GM19395 (cell line): Measurements from ENCODE around the gene GDNF.
"Not testable (repeated sequence)": the region's sequence is repeated elsewhere in the genome, so short reads cannot be mapped to it uniquely, and the experiment has no call there.

Source experiments
- ATAC-seq: cut with Tn5 transposase; IDR thresholded peaks from one replicate; pipeline ENCODE4 v1.9.1; 2021; ENCODE audit warnings: mild to moderate bottlenecking, moderate library complexity; ENCODE audit not compliant: unreplicated experiment

Gene GDNF

DNA sequence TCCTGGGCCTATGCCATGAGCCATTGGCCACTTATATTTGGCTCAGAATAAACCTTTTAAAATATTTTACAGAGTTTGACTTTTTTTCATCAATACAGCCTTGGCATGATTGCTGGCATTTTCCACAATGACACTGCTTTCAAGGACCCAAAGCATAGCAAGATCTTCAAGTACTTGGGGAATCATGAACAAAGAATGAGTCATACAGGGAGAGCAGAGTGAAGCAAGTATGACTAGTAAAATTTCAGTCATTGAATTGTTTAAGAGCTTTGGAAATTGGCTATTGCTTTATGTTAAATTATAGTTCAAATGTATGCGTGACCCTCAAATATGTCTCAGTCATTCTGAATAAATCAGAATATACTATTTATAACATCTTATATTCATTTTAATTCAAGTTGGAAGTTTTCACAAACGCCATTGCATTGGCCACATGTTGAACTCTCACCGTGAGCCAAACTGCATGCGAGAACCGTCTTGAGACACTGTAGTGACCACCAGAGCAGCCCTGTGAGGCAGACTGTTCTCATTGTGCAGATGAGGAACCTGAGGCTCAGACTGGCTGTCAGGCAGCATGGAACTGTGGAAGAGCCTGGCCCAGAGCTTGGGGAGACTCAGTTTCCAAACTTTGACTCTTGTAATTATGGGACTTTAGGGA lies 52.9 kb downstream of the GDNF start:
- ATAC-seq: no peak

DNA sequence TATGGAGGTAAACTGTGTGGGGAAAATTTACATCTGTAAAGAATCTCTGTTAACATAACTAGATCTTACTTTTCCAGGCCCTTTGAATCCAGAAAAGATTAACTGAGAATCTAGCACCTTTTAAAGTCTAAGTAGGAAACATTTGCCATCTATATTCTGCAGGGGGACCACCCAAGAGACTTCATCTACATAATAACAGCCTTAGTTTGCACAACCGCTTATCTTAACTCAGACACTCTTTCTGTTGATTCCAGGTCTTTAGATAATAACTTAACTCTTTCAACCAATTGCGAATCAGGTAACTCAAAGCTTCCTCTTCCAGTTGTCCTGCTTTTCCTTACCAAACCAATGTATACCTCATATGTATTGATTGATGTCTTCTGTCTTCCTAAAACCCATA lies 53.4 kb downstream of the GDNF start:
- no peak for ATAC-seq

DNA sequence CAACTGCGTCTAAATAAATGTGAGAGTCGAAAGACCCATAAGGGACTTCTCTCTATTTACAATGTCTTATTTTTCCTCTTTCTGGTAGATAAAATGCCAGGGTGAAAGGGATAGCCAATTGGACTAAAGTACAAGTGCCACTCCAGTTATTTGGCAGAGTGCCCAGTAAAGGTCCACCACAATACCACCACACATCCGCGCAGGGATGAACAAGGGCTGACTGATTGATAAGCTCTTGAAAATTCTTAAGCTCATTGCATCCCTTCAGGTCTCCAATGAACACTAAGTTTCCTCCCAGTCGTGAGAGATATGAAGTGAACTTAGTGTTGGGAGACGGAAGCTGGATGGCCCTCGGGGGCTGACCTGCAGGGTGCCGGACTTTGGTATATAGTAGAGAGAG lies 58.4 kb downstream of the GDNF start:
- ATAC-seq: not testable (repeated sequence)

DNA sequence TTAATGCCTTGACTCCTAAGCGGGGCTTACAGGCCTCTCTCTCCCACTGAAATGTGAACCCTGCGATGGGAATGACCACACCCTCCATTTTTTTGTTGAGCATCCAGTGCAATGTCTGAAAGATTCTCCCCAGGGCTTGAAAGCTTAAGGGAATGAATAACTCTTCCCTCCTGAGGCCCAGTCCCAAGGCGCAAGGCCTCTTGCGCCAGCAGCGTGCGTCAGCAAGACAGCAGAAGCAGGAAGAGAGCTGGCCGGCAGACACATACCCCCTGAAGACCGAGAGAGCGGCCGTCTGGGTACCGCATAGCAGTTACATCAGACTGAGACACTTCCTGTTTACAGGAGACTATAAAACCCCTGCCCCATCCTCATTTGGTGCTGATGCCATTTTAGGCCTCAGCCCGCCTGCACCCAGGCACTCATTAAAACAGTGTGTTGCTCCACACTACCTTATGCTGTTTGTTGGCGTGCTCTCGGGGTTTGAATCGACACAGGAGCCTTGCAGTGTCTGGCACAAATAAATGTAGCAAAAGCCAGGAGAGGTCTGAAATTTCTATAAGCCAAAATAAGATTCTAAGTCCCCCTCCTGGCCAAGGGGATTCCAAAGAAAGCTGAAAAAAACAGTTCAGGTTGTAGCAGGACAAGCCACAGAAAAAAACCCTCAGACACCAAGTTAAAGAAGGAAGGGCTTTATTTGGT lies 62.3 kb downstream of the GDNF start:
- no peak for ATAC-seq

DNA sequence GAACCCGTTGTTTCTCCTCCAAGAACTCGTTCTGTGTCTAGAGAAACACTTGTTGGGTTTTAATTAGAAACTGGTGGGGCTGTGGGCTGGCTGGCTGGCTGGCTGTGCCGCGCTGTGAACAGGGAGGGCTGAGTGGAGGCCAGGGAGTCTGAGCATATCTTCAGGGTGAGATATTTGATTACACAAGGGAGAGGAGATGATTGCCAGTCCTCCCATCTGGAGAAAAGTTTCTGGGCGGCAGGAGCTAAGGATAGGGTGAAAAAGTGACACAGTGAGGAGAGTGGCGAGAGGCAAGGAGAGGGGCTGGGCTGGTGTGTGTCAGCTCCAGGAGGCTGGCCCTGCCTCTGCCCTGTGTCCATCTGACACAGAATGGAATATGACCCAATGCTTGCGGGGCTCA lies 63.0 kb downstream of the GDNF start:
- no peak for ATAC-seq

DNA sequence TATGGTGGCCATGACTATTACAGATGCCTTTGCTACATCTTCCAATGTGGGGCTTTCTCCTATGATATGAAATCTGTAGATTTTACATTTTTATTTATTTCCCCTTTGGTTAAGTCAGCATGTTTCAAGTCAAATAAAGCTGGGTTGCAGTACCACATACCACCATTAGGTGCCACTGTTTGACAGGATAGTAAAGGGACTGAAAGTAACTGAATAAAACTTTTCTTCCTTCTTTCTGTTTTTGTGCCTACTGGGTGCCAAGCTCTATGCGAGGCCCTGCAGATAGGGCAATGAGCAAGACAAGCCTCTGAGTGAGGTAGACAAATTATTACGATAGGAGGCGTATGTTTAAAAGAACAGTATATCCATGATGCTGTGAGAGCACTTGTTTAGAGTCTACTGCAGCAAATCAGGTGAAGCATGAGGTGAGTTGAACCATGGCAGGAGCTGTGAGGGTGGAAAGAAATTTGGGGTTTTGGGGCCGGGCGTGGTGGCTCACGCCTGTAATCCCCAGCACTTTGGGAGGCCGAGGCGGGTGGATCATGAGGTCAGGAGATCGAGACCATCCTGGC lies 64.8 kb downstream of the GDNF start:
- no peak for ATAC-seq

DNA sequence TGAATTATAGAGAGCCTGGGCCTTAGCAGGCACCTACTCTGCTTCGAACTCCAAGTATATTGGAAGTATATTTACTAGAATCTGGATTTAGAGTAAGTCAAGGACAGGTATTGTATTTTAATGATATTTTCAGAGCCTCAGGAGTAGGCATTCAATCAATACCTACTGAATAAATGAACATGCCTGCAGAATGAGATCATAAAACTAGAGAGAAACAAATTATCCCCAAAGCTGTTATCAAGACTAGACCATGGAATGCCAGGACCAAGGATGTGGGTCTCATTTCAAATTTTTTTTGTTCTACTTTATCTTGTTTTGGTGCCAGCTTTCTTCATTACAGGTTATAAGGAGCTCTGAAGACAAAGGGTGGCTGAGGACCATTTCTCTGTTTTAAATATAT lies 66.0 kb downstream of the GDNF start:
- ATAC-seq: no peak

DNA sequence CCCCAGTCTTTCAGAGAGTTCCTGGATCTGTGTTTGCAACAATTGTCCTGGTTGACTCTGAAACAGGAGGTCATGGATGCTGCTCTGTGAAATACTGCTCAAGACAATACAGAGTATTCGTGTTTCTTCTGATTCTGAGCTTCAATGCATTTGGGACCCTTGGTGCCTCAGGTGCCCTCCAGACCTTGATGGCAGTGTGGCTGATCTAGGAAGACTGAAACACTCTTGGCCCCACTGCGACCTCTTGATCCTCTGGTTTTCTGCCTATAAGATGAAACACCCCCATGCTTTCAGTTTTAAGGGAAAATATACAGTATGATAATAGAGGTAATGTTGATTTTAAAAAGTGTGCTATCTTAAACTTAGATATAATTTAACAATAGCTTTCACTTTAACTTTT lies 67.6 kb downstream of the GDNF start:
- ATAC-seq: no peak

DNA sequence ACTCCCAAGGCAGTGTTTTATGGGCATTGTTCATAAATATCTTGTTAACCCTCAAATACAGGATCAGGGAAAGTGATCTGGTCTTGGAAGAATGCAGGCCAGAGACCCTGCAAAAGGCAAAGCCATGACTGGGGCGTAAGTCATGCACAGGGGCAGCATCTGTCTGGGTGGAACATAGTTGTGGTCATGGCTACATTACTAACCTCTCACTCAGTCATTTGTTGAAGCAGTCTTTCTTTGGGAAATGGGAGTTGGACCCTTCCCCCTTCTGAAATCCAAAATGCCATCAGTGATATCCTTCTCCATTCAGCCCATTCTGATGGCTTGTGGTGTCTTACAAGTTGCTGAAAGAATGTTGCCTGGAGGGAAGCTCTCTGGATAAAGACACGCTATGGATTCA lies 68.1 kb downstream of the GDNF start:
- no peak for ATAC-seq

DNA sequence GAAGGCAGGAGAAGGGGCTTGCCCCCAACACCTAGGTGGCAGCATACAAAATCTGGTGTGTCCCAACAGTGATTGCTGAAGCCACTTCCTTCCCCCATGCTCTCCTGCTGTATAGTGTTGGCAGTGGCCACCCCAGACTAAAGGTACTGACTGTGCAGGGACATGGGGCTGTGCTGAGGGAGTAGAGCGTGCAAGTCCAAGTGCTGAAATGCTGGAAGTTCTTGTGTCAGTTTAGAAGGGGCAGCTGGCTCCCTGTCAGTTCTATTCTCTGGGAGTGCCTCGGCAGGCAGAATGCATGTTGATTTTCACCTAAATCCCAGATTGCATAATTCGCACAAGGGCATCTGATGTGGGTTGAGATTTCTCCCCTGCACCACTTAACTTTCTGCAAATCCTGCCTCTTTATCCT lies 68.6 kb downstream of the GDNF start:
- ATAC-seq: no peak

DNA sequence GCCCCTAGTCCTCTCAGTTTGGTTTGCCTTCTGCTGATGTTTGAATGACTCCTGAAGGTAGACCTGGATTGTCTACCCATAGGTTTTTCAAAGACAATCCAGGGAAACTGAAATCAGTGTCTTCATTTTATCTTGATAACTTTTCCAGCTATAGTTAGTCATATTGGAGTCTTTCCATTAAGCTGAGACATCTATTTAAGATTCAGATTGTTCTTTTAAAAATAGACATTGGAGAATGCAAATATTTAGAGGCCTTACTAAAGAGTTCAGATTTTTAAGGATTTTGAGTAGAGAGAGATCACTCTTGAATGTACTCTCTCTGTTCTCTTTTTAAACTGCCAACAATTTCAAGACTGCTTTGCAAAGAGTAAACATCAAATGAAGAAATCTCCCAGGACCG lies 69.1 kb downstream of the GDNF start:
- no peak for ATAC-seq

DNA sequence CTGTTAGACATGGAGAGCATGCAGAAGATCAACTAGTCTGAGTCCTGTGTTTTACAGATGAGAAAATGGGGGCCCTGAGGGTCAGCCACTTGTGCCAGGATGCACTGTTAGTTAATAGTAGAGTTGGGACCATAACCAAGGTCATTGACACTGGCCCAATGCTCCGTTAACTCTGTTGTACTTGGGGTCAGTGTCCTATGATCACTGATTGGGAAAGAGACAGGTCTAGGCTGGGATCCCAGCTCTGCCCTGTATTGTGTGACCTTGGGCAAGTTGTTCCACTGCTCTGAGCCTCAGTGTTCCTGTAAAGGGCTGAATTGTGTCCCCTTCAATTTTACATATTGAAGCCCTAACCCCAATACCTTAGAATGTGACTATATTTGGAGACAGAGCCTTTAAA lies 70.0 kb downstream of the GDNF start:
- no peak for ATAC-seq

DNA sequence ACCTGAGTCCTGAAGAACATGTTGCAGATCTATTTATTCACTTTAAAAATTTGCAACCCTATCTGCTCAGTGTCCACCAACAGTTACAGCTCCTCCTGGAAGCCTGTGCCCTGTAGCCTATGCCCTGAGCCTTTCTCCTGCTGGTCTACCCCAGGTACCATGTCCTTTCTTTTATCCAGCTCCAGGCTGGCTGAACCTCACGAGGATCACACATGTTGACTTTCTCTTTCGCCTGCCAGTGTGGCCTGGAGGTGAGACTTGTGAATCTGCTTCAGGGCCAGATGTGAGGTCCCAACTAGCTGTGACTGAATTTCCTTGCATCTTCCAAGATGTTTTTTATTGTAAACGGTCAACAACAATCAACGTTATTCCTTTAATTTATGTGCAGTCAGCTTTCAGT lies 70.7 kb downstream of the GDNF start:
- no peak for ATAC-seq

DNA sequence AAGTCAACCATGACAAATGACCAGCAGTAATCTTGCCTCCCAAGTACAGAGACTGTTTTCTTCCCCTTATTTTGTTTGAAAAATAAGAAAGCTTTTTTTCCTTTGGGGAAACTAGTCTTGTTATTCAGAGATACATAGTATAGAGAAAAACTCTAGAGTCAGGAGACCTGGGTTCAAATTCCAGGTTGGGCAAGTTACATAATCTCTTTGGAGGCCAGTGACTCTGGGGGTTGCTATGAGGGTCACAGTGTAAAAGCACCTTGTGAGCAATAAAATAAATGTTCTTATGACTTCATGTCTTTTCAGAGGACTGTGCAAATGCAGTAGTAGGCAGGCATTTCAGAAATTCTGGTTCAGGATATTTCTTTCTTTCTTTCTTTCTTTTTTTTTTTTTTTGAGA lies 71.5 kb downstream of the GDNF start:
- ATAC-seq: no peak

DNA sequence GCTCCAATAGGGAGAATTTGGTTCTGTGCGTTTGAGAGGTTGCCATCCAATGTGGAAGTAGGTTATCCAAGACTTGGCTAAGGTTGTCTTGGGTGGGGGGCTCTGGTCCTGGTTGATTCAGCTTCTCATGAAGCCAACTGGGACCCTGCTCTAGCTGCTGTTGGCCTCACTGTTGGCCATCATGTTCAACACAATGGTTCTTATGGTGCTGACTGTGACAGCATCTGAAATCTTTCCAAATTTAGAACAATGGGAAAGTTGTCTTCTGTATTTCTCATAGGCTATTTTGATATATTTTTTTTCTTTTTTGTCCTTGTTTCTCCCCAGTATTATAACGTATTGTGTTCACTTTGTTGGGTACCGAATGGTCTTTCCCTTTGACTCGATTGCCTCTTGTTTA lies 71.9 kb downstream of the GDNF start:
- ATAC-seq: no peak

DNA sequence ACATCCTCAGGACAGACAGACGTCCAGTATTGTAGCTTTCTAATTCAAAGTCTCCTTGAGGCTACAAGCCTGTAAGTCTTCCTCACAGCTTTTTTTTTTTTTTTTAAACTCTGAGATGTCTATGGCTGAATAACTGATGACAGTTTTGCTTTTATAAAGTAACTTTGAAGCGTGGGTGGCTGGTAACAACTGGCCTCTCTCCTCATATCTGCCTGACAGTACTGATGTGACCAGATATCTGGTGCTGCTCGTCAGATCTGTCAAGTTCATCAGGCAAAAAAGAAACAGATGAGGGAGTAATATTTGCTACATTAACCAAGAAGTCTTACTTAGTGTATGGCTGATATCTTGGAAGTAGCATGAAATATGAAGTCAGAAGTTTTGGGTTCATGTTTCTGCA lies 72.6 kb downstream of the GDNF start:
- no peak for ATAC-seq
